ENCODE measurements around the gene SSRP1.

SSRP1 gene

DNA sequence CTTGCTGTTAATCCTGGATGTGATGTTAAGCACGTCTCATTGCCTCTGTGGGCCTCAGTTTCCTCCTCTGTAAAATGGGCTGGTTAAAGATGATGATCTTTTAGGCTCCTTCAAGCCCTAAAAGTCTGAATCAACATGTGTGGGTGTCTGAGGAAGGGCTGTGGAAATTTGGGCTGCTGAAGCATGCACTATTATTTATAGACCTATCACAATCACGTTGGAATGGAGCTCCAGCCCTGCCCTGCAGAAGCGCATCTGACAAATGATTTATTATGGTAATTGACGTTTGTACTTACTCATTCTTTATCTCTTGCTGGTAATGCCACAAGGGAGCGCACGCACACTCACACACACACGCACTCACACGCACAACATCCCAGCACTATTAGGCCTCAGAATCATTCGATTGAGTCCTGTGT, 22.9 kb upstream of the SSRP1 start:
- H3K27ac ChIP-seq: no peak overlapping the region
- no peak overlapping the region for H3K4me3 ChIP-seq (ENCODE audit: low read depth, low read length)
- DNase-seq: no peak
- no peaks in the 10 kb centered on the region for H3K9me3 ChIP-seq (ENCODE audit: severe bottlenecking)
- H3K27me3 ChIP-seq (ENCODE audit: insufficient read depth, low read depth, severe bottlenecking): peaks cover 32% of the 10 kb centered on the region
- no peaks in the 10 kb centered on the region for H3K36me3 ChIP-seq
- TF ChIP-seq, protein P1, sequence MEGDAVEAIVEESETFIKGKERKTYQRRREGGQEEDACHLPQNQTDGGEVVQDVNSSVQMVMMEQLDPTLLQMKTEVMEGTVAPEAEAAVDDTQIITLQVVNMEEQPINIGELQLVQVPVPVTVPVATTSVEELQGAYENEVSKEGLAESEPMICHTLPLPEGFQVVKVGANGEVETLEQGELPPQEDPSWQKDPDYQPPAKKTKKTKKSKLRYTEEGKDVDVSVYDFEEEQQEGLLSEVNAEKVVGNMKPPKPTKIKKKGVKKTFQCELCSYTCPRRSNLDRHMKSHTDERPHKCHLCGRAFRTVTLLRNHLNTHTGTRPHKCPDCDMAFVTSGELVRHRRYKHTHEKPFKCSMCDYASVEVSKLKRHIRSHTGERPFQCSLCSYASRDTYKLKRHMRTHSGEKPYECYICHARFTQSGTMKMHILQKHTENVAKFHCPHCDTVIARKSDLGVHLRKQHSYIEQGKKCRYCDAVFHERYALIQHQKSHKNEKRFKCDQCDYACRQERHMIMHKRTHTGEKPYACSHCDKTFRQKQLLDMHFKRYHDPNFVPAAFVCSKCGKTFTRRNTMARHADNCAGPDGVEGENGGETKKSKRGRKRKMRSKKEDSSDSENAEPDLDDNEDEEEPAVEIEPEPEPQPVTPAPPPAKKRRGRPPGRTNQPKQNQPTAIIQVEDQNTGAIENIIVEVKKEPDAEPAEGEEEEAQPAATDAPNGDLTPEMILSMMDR (IDR thresholded peaks at IDR 0.05; ENCODE audit: low read depth, low read length): no peak

DNA sequence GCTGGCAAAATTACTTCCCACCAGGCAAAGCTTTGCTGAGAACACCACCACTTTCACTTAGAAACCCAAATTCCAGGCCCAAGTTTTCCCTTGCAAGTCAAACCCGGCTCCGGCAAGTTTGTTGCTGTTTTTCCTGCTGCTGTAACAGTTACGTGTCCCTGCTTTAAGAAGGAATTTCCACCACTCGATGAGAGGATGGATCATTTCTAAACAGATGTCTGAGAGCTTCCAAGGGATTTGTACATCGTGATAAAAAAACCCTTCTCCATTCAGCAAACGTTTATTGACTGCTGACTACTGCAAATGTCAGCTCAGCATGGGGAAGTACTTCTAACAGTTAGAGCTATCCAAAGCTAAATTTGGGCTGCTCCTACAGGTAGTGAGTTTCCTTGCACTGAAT, 22.2 kb upstream of the SSRP1 start:
- Histone ChIP-seq H3K27me3 (ENCODE audit: insufficient read depth, low read depth, severe bottlenecking) (peaks cover 25% of the 10 kb centered on the region), H3K36me3 (no peaks in the 10 kb centered on the region), H3K9me3 (ENCODE audit: severe bottlenecking) (no peaks in the 10 kb centered on the region), H3K4me3 (ENCODE audit: low read depth, low read length) (no peak overlapping the region), H3K27ac (no peak overlapping the region)
- TF ChIP-seq, protein P1 (IDR thresholded peaks at IDR 0.05; ENCODE audit: low read depth, low read length): no peak
- no peak for DNase-seq

DNA sequence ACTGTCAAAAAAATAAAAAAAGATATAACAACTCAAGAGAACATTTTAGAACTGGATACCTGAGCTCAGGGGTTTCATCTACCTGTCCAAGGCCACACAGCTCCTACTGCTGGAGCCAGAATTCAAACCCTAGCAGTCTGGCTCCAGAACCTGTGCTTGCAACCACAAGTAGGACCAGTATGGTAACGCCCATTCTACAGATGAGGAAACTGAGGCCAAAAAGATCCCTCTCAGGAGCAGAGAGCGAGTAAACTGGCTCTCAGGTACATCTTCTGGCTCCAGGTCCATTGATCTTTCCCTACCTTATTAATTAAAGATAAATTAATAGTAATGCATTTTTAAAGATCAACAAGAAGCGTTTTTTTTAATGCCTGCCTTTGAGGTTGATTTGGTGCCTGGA, 21.6 kb upstream of the SSRP1 start:
- H3K4me3 ChIP-seq (ENCODE audit: low read depth, low read length): no peak overlapping the region
- H3K9me3 ChIP-seq (ENCODE audit: severe bottlenecking): no peaks in the 10 kb centered on the region
- H3K36me3 ChIP-seq: no peaks in the 10 kb centered on the region
- TF ChIP-seq, protein P1 (IDR thresholded peaks at IDR 0.05; ENCODE audit: low read depth, low read length): no peak
- no peak for DNase-seq
- peaks cover 21% of the 10 kb centered on the region for H3K27me3 ChIP-seq (ENCODE audit: insufficient read depth, low read depth, severe bottlenecking)
- no peak overlapping the region for H3K27ac ChIP-seq

DNA sequence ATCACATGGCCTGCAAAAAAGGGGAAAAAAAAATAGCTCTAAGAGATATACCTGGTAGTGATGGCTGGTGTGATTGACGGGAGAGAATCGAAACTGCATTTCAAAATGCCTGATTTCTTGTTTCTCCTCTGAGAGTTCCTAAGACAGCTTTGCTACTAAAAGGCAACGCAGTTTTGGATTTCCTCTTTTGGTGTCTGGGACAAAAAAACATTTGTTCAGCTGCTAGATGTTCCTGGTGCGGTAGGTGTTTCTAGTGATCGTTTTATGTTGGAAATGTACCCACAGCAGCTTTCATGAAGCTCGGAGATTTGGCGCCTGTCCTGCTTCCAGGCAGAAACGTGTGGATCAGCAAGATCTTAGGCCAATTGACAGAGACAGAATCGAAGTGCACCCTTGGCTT, 20.6 kb upstream of the SSRP1 start:
- H3K4me3 ChIP-seq (ENCODE audit: low read depth, low read length): no peak overlapping the region
- H3K36me3 ChIP-seq: no peaks in the 10 kb centered on the region
- no peak overlapping the region for H3K27ac ChIP-seq
- no peak for DNase-seq
- TF ChIP-seq, protein P1 (IDR thresholded peaks at IDR 0.05; ENCODE audit: low read depth, low read length): no peak
- peaks cover 15% of the 10 kb centered on the region for H3K27me3 ChIP-seq (ENCODE audit: insufficient read depth, low read depth, severe bottlenecking)
- no peaks in the 10 kb centered on the region for H3K9me3 ChIP-seq (ENCODE audit: severe bottlenecking)

DNA sequence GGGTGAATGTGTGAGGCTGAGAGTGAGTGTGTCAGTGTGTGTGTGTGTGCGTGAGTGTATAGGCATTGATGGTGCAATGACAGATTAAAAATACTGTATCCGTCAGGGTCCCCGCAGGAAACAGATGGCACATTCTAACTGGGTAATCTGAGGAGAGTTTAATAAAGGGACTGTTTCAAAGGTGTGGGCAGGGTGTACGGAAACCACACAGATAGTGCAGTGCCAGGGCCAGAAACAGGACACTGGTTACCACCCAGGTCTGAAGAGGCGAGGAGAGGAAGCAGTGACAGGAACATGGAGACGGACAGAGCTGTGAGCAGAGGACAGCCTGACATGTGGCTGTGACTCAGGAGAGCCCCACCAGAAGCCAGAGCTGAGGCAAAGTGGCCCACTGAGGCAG, 19.0 kb upstream of the SSRP1 start:
- H3K27ac ChIP-seq: no peak overlapping the region
- DNase-seq: no peak
- TF ChIP-seq, protein P1 (IDR thresholded peaks at IDR 0.05; ENCODE audit: low read depth, low read length): no peak

DNA sequence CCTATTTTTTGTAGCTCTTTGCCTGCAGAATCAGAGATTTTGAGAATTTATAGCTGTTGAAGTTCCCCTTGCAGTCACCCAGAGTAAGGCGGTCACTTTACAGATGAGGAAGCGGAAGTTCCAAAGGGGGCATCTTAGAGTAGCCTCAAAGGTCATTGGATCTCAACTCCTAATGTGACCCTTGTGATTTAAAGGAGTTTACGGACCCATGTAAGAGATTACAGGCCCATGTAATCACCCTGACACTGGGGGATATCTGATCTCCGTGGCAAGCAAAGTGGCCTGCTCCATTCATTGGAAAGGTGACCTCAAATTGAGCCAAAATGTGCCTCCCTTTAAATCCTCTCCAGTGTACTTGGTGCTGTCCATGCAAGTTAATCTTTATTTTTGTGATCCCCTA, 18.2 kb upstream of the SSRP1 start:
- H3K36me3 ChIP-seq: no peaks in the 10 kb centered on the region
- DNase-seq: no peak
- peaks cover 4% of the 10 kb centered on the region for H3K27me3 ChIP-seq (ENCODE audit: insufficient read depth, low read depth, severe bottlenecking)
- no peaks in the 10 kb centered on the region for H3K9me3 ChIP-seq (ENCODE audit: severe bottlenecking)
- H3K27ac ChIP-seq: no peak overlapping the region
- no peak overlapping the region for H3K4me3 ChIP-seq (ENCODE audit: low read depth, low read length)
- TF ChIP-seq, protein P1 (IDR thresholded peaks at IDR 0.05; ENCODE audit: low read depth, low read length): no peak

More for the DNA sequence above, 19.0 kb upstream of the SSRP1 start:
- Histone ChIP-seq H3K4me3 (ENCODE audit: low read depth, low read length) (no peak overlapping the region), H3K9me3 (ENCODE audit: severe bottlenecking) (no peaks in the 10 kb centered on the region), H3K27me3 (ENCODE audit: insufficient read depth, low read depth, severe bottlenecking) (peaks cover 10% of the 10 kb centered on the region), H3K36me3 (no peaks in the 10 kb centered on the region)

Measured in WERI-Rb-1 (cell line).